Ascending aorta (tissue), 2 donors: ENCODE results near the gene DHRSX. TPM values are rescaled to one million over a fixed set of nuclear protein-coding genes. Genes with fewer than 3 reads are reported as not detected.

Experiments
- DNase-seq, 2 donors: peaks; one replicate each; pipeline ENCODE4 v3.0.0-alpha.2; 2019; ENCODE audit warnings: low spot score in 2 of 2
- H3K27ac ChIP-seq, 2 donors: fragments of 200-600 bp; sonication (generic); one replicate each; pipeline ENCODE4 v1.5.1; 2016 to 2017; ENCODE audit warnings: mild to moderate bottlenecking in 1 of 2
- H3K27me3 ChIP-seq: fragments of 200-600 bp; sonication (generic); one replicate; pipeline ENCODE4 v1.5.1; 2017
- H3K36me3 ChIP-seq, 2 donors: fragments of 200-600 bp; sonication (generic); one replicate each; pipeline ENCODE4 v1.5.1; 2016
- H3K4me1 ChIP-seq, 2 donors: fragments of 200-600 bp; sonication (generic); one replicate each; pipeline ENCODE4 v1.5.1; 2016 to 2017; ENCODE audit warnings: mild to moderate bottlenecking in 1 of 2
- H3K4me3 ChIP-seq, 2 donors: fragments of 200-600 bp; sonication (generic); one replicate each; pipeline ENCODE4 v1.5.1; 2016 to 2017; ENCODE audit warnings: mild to moderate bottlenecking in 1 of 2
- H3K9me3 ChIP-seq, 2 donors: fragments of 200-600 bp; sonication (generic); one replicate each; pipeline ENCODE4 v1.5.1; 2016
- intact Hi-C: fragments of 100-400 bp; cut with DNase I; formaldehyde crosslinking; loops from one replicate; pipeline ENCODE4 v1.15.1; 2023
- total RNA-seq: library from RNA; depleted of rRNA; stranded (reverse); fragments of >200 nt; gene quantifications from one replicate; pipeline ENCODE4 v1.1.0, GENCODE V29; 2016
- TF ChIP-seq, protein P1 (sequence below), 3 experiments: fragments of 200-600 bp in 2 of 3; fragments of 450-650 bp in 1 of 3; sonication (generic) in 2 of 3; IDR thresholded peaks; one replicate each; pipeline ENCODE4 v1.5.1; 2016 to 2019; ENCODE audit warnings: antibody characterized with exemption in 3 of 3, mild to moderate bottlenecking in 1 of 3, moderate library complexity in 1 of 3

DHRSX gene
- total RNA-seq, 1 donor from 2014 or later, result 13.4 TPM

DNA sequence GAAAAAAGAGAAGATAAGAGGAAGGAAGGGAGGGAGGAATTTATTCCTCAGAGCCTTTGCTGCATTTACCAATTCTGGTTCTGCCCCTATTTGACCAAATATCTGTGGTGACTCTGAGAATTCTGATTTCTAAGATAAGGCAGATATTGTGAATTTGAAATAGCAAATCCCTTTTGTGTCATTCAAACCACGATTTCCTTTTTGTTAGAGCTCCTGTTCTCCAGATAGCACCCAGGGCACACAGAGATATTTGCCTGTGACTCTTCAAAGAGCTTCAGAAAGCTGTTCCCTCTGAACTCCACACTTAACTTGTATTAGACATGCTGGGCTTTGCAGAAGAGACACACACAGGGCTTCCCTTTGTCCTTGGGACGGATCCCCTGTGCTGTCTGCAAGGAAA, 272.2 kb downstream of the DHRSX start:
- Histone ChIP-seq H3K9me3 (peaks cover 0 to 7% of the 10 kb centered on the region in 2 donors), H3K36me3 (peaks cover 6 to 10% of the 10 kb centered on the region in 2 donors), H3K27me3 (no peaks in the 10 kb centered on the region), H3K27ac (no peak overlapping the region), H3K4me3 (no peak overlapping the region), H3K4me1 (no peaks in the 10 kb centered on the region)
- DNase-seq, result no peak
- intact Hi-C loops, result no loop called here
- TF ChIP-seq, protein P1, sequence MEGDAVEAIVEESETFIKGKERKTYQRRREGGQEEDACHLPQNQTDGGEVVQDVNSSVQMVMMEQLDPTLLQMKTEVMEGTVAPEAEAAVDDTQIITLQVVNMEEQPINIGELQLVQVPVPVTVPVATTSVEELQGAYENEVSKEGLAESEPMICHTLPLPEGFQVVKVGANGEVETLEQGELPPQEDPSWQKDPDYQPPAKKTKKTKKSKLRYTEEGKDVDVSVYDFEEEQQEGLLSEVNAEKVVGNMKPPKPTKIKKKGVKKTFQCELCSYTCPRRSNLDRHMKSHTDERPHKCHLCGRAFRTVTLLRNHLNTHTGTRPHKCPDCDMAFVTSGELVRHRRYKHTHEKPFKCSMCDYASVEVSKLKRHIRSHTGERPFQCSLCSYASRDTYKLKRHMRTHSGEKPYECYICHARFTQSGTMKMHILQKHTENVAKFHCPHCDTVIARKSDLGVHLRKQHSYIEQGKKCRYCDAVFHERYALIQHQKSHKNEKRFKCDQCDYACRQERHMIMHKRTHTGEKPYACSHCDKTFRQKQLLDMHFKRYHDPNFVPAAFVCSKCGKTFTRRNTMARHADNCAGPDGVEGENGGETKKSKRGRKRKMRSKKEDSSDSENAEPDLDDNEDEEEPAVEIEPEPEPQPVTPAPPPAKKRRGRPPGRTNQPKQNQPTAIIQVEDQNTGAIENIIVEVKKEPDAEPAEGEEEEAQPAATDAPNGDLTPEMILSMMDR (IDR thresholded peaks at IDR 0.05), result no peak

DNA sequence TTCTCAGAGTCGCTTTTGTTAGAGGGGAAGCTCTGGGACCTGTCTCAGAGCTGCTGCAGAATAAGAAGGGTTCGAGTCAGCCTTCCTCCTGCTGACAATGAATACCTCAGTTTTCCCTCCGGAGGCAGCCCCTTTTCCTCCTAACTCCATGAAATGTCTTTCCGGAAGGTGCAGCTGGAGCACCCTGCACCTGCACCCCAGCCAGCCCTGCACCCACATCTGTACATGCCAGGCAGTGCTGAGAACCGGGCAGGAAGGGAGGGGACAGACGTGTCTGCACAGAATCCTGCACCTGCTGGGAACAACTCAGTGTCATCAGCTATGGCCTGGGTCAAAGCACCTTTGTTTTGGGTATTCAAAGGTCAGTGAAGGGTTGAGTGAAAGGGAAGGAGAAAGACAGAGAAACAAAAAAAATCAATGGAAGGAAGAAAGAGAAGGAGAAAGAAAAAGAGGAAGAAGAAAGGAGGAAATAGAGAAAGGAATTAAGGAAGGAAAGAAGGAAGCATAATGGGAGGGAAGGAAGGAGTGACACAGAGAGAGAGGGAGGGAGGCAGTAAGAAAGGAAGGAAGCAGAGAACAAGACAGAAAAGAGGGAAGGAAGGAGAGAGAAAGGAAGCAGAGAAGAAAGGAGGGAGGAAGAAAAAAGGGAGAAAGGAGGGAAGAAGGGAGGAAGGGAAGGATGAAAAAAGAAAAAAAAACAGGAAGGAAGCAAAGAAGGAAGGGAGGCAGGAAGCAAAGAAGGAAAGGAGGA, 273.7 kb downstream of the DHRSX start:
- Histone ChIP-seq H3K9me3 (peaks cover 0 to 16% of the 10 kb centered on the region in 2 donors), H3K36me3 (peaks cover 10 to 22% of the 10 kb centered on the region in 2 donors), H3K4me3 (no peak overlapping the region), H3K27me3 (no peaks in the 10 kb centered on the region), H3K27ac (no peak overlapping the region), H3K4me1 (no peaks in the 10 kb centered on the region)
- no peak for DNase-seq
- TF ChIP-seq, protein P1 (IDR thresholded peaks at IDR 0.05), result no peak
- intact Hi-C loops, result no loop called here

DNA sequence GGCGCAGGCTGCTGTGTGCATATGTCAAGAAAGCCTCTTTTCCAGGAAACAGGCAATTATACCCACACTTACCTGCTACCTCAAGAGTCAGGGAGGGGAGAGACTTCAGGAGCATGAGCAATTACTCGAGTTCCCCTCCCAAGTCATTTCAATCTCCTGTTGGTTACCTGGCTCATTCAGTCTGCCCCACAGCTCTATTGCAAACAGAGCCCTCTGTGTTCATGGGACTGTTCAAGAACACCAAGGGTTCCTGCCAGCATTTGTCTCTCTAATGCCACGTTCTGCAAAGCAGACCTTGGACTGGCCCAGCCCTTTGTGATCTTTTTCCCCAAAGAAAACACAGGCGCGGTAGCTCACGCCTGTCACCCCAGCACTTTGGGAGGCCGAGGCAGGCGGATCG, 274.6 kb downstream of the DHRSX start:
- no peaks in the 10 kb centered on the region for H3K4me1 ChIP-seq
- TF ChIP-seq, protein P1 (IDR thresholded peaks at IDR 0.05), result no peak
- intact Hi-C loops, result no loop called here

DNA sequence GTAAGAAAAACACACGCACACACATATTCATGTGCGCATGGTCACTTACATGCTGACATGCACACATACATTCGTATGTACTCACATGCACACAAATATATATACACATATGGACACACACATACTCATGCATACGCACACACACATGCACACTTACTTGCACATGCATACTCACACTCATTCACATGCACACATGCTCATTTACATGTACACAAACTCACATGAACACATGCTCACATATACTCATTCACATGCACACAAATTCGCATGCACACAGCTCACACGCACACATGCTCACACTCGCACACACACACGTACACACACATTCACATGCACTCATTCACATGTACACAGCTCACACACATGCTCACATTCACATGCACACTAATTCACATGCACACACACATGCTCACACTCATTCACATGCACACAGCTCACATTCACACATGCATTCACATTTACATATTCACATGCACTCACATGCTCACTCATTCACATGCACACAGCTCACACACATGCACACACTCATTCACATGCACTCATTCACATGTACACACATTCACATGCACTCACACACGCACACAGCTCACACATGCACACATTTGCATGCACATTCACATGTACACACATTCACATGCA, 276.1 kb downstream of the DHRSX start:
- intact Hi-C loops, result no loop called here
- DNase-seq, result no peak

More for the DNA sequence above, 274.6 kb downstream of the DHRSX start:
- no peak for DNase-seq
- Histone ChIP-seq H3K36me3 (peaks cover 10 to 31% of the 10 kb centered on the region in 2 donors), H3K9me3 (peaks cover 0 to 25% of the 10 kb centered on the region in 2 donors), H3K4me3 (no peak overlapping the region), H3K27ac (no peak overlapping the region), H3K27me3 (no peaks in the 10 kb centered on the region)

DNA sequence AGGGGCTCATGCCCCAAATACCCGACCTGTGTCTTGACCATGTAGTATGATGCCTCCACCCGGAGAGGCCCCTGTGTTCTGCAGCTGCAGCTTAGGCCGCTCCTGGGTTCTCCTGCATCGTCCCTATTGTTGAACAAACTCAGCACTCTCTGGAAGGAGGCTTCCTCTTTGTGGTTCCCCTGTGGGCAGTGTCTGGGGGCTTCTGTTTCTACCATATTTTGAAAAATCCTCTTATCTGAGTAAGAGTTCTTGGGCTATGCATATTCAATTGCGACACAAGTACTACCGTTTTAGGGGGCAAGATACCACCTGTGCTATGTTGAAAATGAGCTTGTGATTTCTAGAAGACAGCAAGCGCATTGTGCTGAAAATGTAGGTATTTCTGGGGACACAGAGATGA, 276.6 kb downstream of the DHRSX start:
- Histone ChIP-seq H3K36me3 (peaks cover 19 to 44% of the 10 kb centered on the region in 2 donors), H3K9me3 (peaks cover 0 to 36% of the 10 kb centered on the region in 2 donors), H3K27ac (no peak overlapping the region), H3K4me3 (no peak overlapping the region), H3K4me1 (no peaks in the 10 kb centered on the region), H3K27me3 (no peaks in the 10 kb centered on the region)
- intact Hi-C loops, result no loop called here
- DNase-seq, result no peak
- TF ChIP-seq, protein P1 (IDR thresholded peaks at IDR 0.05), result no peak

More for the DNA sequence above, 276.1 kb downstream of the DHRSX start:
- TF ChIP-seq, protein P1 (IDR thresholded peaks at IDR 0.05), result no peak
- Histone ChIP-seq H3K36me3 (peaks cover 19 to 44% of the 10 kb centered on the region in 2 donors), H3K4me1 (no peaks in the 10 kb centered on the region), H3K27ac (no peak overlapping the region), H3K9me3 (peaks cover 0 to 31% of the 10 kb centered on the region in 2 donors), H3K27me3 (no peaks in the 10 kb centered on the region), H3K4me3 (no peak overlapping the region)
